Activated T-cell treated with anti-CD3 and anti-CD28 coated beads for 48 hours (primary cell): ENCODE results near the gene ASPSCR1.

Experiments used
- DNase-seq: peaks from one replicate; pipeline ENCODE4 v3.0.0-alpha.2; 2020; ENCODE audit warnings: low read depth

ASPSCR1 gene

GRCh38 chr17:81999976-82000802 lies 22.8 kb downstream of the ASPSCR1 start:
- no peak for DNase-seq

- no peak for DNase-seq
Observed at GRCh38 chr17:82000803-82001570, 23.6 kb downstream of the ASPSCR1 start.

- no peak for DNase-seq
Observed at GRCh38 chr17:82001571-82002056, 24.2 kb downstream of the ASPSCR1 start.

GRCh38 chr17:82003411-82004381 lies 26.3 kb downstream of the ASPSCR1 start:
- DNase-seq: no peak

- DNase-seq: no peak
Observed at GRCh38 chr17:82004517-82005455, 27.4 kb downstream of the ASPSCR1 start.

- DNase-seq: no peak
Observed at GRCh38 chr17:82005701-82006348, 28.4 kb downstream of the ASPSCR1 start.

- DNase-seq: no peak
Observed at GRCh38 chr17:82006468-82007227, 29.2 kb downstream of the ASPSCR1 start.

GRCh38 chr17:82007228-82007494 lies 29.7 kb downstream of the ASPSCR1 start:
- DNase-seq: no peak

GRCh38 chr17:82007495-82008257 lies 30.2 kb downstream of the ASPSCR1 start:
- no peak for DNase-seq

- no peak for DNase-seq
Observed at GRCh38 chr17:82008258-82008940, 31.0 kb downstream of the ASPSCR1 start.

- no peak for DNase-seq
Observed at GRCh38 chr17:82008941-82009405, 31.5 kb downstream of the ASPSCR1 start.

- DNase-seq: no peak
Observed at GRCh38 chr17:82009413-82009812, 32.0 kb downstream of the ASPSCR1 start.

- DNase-seq: no peak
Observed at GRCh38 chr17:82010575-82011525, 33.4 kb downstream of the ASPSCR1 start.

GRCh38 chr17:82011617-82012187 lies 34.3 kb downstream of the ASPSCR1 start:
- DNase-seq: no peak

GRCh38 chr17:82012261-82012639 lies 34.8 kb downstream of the ASPSCR1 start:
- DNase-seq: no peak

GRCh38 chr17:82012640-82013295 lies 35.3 kb downstream of the ASPSCR1 start:
- DNase-seq: no peak
